SH-SY5Y (cell line): ENCODE data around the gene TCEAL9.

ENCODE experiments used
- GATA2 ChIP-seq: IDR thresholded peaks from 2 replicates; pipeline ENCODE4 v1.6.1; 2011; ENCODE audit warnings: mild to moderate bottlenecking, low read depth, low read length
- GATA3 ChIP-seq: IDR thresholded peaks from 2 replicates; pipeline ENCODE4 v1.6.1; 2011; ENCODE audit warnings: low read depth, mild to moderate bottlenecking, low read length, moderate library complexity

- TF ChIP-seq GATA2: no peak
- no peak for TF ChIP-seq GATA3
Observed at GRCh38 chrX:103406256-103406655, 50.0 kb downstream of the TCEAL9 start.
